Suppressor macrophage treated with lipopolysaccharide for 4 hours (primary cell): Measurements from ENCODE around the gene KHDRBS2.

Source experiments
- DNase-seq: peaks from one replicate; pipeline ENCODE4 v3.0.0-alpha.2; 2020

KHDRBS2 gene

GRCh38 chr6:62285612-62286469 lies at the start of gene KHDRBS2:
Gene KHDRBS2, minus strand, starts transcription at chr6:62286225.
- peak; percentile 89 for DNase-seq

- DNase-seq, result no peak
These were observed 42.6 kb upstream of the KHDRBS2 start for GRCh38 chr6:62328607-62329006.

GRCh38 chr6:62324834-62325233 lies 38.8 kb upstream of the KHDRBS2 start:
- DNase-seq, result peak; percentile 37

- no peak for DNase-seq
These were observed 37.9 kb upstream of the KHDRBS2 start for GRCh38 chr6:62323818-62324431.

GRCh38 chr6:62298745-62299392 lies 12.8 kb upstream of the KHDRBS2 start:
- DNase-seq, result peak; percentile 58

- no peak for DNase-seq
These were observed 10.5 kb upstream of the KHDRBS2 start for GRCh38 chr6:62296541-62296940.

GRCh38 chr6:62288974-62289373 lies 2.9 kb upstream of the KHDRBS2 start:
- no peak for DNase-seq

GRCh38 chr6:62288562-62288961 lies 2.5 kb upstream of the KHDRBS2 start:
- DNase-seq, result no peak

GRCh38 chr6:62286470-62286843 lies 432 bp upstream of the KHDRBS2 start:
- DNase-seq, result no peak

GRCh38 chr6:62284725-62285124 lies 1.3 kb downstream of the KHDRBS2 start:
- DNase-seq, result no peak

GRCh38 chr6:62283796-62284411 lies 2.1 kb downstream of the KHDRBS2 start:
- peak; percentile 68 for DNase-seq

GRCh38 chr6:62283365-62283764 lies 2.7 kb downstream of the KHDRBS2 start:
- DNase-seq, result no peak

GRCh38 chr6:62280099-62280498 lies 5.9 kb downstream of the KHDRBS2 start:
- no peak for DNase-seq

- DNase-seq, result peak; percentile 29
These were observed 13.9 kb downstream of the KHDRBS2 start for GRCh38 chr6:62272114-62272513.

GRCh38 chr6:62265906-62266525 lies 20.0 kb downstream of the KHDRBS2 start:
- DNase-seq, result no peak

GRCh38 chr6:62262283-62262682 lies 23.7 kb downstream of the KHDRBS2 start:
- no peak for DNase-seq

GRCh38 chr6:62246087-62246486 lies 39.9 kb downstream of the KHDRBS2 start:
- no peak for DNase-seq

GRCh38 chr6:62236784-62237183 lies 49.2 kb downstream of the KHDRBS2 start:
- peak; percentile 10 for DNase-seq

- DNase-seq, result no peak
These were observed 56.8 kb downstream of the KHDRBS2 start for GRCh38 chr6:62229231-62229630.

- no peak for DNase-seq
These were observed 68.2 kb downstream of the KHDRBS2 start for GRCh38 chr6:62217866-62218265.

GRCh38 chr6:62202078-62202477 lies 83.9 kb downstream of the KHDRBS2 start:
- DNase-seq, result no peak

- DNase-seq, result no peak
These were observed 93.4 kb downstream of the KHDRBS2 start for GRCh38 chr6:62192593-62192992.

- DNase-seq, result no peak
These were observed 110.8 kb downstream of the KHDRBS2 start for GRCh38 chr6:62175195-62175594.
